CD4-positive, alpha-beta T cell treated with Interleukin-15 for 1 hour (primary cell): Measurements from ENCODE around the gene ZFAND5.

ENCODE experiments used
- DNase-seq: peaks from one replicate; pipeline ENCODE4 v3.0.0-alpha.2; 2020

Gene ZFAND5

GRCh38 chr9:72362680-72363139 is 2.3 kb downstream of the ZFAND5 start:
- DNase-seq = peak; percentile 61

- no peak for DNase-seq
Measured at GRCh38 chr9:72362118-72362531, 2.9 kb downstream of the ZFAND5 start.

- DNase-seq = no peak
Measured at GRCh38 chr9:72361217-72361616, 3.8 kb downstream of the ZFAND5 start.

- no peak for DNase-seq
Measured at GRCh38 chr9:72360324-72360723, 4.7 kb downstream of the ZFAND5 start.

- DNase-seq = no peak
Measured at GRCh38 chr9:72356041-72356582, 8.9 kb downstream of the ZFAND5 start.

GRCh38 chr9:72355153-72355552 is 9.9 kb downstream of the ZFAND5 start:
- no peak for DNase-seq

- DNase-seq = no peak
Measured at GRCh38 chr9:72354704-72355103, 10.3 kb downstream of the ZFAND5 start.

- DNase-seq = no peak
Measured at GRCh38 chr9:72353455-72354116, 11.4 kb downstream of the ZFAND5 start.

- DNase-seq = no peak
Measured at GRCh38 chr9:72352911-72353388, 12.1 kb downstream of the ZFAND5 start.

GRCh38 chr9:72351538-72352453 is 13.2 kb downstream of the ZFAND5 start:
- DNase-seq = no peak

GRCh38 chr9:72349911-72350310 is 15.1 kb downstream of the ZFAND5 start:
- DNase-seq = no peak

GRCh38 chr9:72349240-72349639 is 15.8 kb downstream of the ZFAND5 start:
- DNase-seq = no peak

- DNase-seq = no peak
Measured at GRCh38 chr9:72346333-72346732, 18.7 kb downstream of the ZFAND5 start.

- DNase-seq = no peak
Measured at GRCh38 chr9:72338631-72339030, 26.4 kb downstream of the ZFAND5 start.

- DNase-seq = no peak
Measured at GRCh38 chr9:72337286-72337685, 27.7 kb downstream of the ZFAND5 start.

- DNase-seq = no peak
Measured at GRCh38 chr9:72334658-72335337, 30.2 kb downstream of the ZFAND5 start.

GRCh38 chr9:72333709-72334108 is 31.3 kb downstream of the ZFAND5 start:
- DNase-seq = no peak

- no peak for DNase-seq
Measured at GRCh38 chr9:72333197-72333596, 31.8 kb downstream of the ZFAND5 start.

GRCh38 chr9:72332351-72332750 is 32.7 kb downstream of the ZFAND5 start:
- no peak for DNase-seq

GRCh38 chr9:72327631-72328030 is 37.4 kb downstream of the ZFAND5 start:
- no peak for DNase-seq

- no peak for DNase-seq
Measured at GRCh38 chr9:72326641-72327040, 38.4 kb downstream of the ZFAND5 start.

- no peak for DNase-seq
Measured at GRCh38 chr9:72324974-72325373, 40.0 kb downstream of the ZFAND5 start.

GRCh38 chr9:72322678-72323077 is 42.3 kb downstream of the ZFAND5 start:
- DNase-seq = no peak
